Heart right ventricle (tissue), 16 donors: ENCODE data around the gene HS6ST3. TPM values are rescaled to one million over a fixed set of nuclear protein-coding genes. Genes with fewer than 3 reads are reported as not detected.

Source experiments
- ATAC-seq, 8 donors: fragments of 200-7000 bp; cut with Tn5 transposase; one replicate each; pipeline ENCODE4 v1.9.1; 2020; ENCODE audit warnings: mild to moderate bottlenecking in 8 of 8, moderate library complexity in 8 of 8, moderate number of reproducible peaks in 1 of 8
- DNase-seq, 2 donors: peaks; one replicate each; pipeline ENCODE4 v3.0.0-alpha.2; 2020
- H3K27ac ChIP-seq, 10 donors: fragments of 200-600 bp; sonication (generic) in 2 of 10; one replicate each; pipeline versions ENCODE4 v1.5.0 to v1.8.0; 2020 to 2022; ENCODE audit warnings: mild to moderate bottlenecking in 3 of 10
- H3K27me3 ChIP-seq, 7 donors: fragments of 200-600 bp; one replicate each; pipeline ENCODE4 v1.8.0; 2021 to 2022; ENCODE audit warnings: mild to moderate bottlenecking in 2 of 7
- H3K36me3 ChIP-seq, 9 donors: fragments of 200-600 bp; sonication (generic) in 1 of 9; one replicate each; pipeline versions ENCODE4 v1.5.0 to v1.8.0; 2020 to 2022; ENCODE audit warnings: mild to moderate bottlenecking in 2 of 9
- H3K4me1 ChIP-seq, 9 donors: fragments of 200-600 bp; sonication (generic) in 1 of 9; one replicate each; pipeline versions ENCODE4 v1.5.0 to v1.8.0; 2020 to 2022; ENCODE audit warnings: mild to moderate bottlenecking in 4 of 9
- H3K4me3 ChIP-seq, 10 donors: fragments of 200-600 bp; sonication (generic) in 2 of 10; one replicate each; pipeline versions ENCODE4 v1.5.0 to v1.8.0; 2020 to 2022; ENCODE audit warnings: mild to moderate bottlenecking in 7 of 10, moderate library complexity in 2 of 10
- H3K9me3 ChIP-seq, 11 donors: fragments of 200-600 bp in 10 of 11; sonication (generic) in 2 of 11; one replicate each; pipeline versions ENCODE4 v1.5.0 to v1.8.0; 2013 to 2022; ENCODE audit warnings: mild to moderate bottlenecking in 2 of 11, control low read depth in 1 of 11, moderate library complexity in 1 of 11
- CTCF ChIP-seq, 9 donors: fragments of 200-600 bp; sonication (generic) in 2 of 9; IDR thresholded peaks; one replicate each; pipeline versions ENCODE4 v1.5.0 to v1.8.0; 2021 to 2022; ENCODE audit warnings: antibody characterized with exemption in 9 of 9, mild to moderate bottlenecking in 5 of 9, moderate library complexity in 1 of 9
- WGBS, 2 donors: extraction: QIAGEN DNeasy Blood & Tissue Kit; methylation state at CpG; one replicate each; pipeline ENCODE4 v1.1.7; 2013; ENCODE audit warnings: inconsistent platforms in 1 of 2; 5-methylcytosine and 5-hydroxymethylcytosine counted together
- intact Hi-C, 10 donors: fragments of 100-400 bp; cut with DNase I; formaldehyde crosslinking; loops; one replicate each; pipeline versions ENCODE4 v1.11.1 to v1.14.2; 2022
- polyA plus RNA-seq, 2 donors: library from polyadenylated mRNA; stranded (reverse); fragments of 200-250 nt; gene quantifications; one replicate each; pipeline ENCODE4 v1.2.3, GENCODE V29; 2013
- total RNA-seq, 10 donors: library from RNA; stranded (reverse); fragmentation: NEBNext Ultra II Directional in 3 of 10; extraction: Animal tissue kit (Norgen Biotek cat#: 25700) in 3 of 10; gene quantifications; one replicate each; pipeline versions ENCODE4 v1.2.1 to v1.2.4, GENCODE V29; 2021 to 2023
- donor health status: Arrhythmogenic right ventricular cardiomyopathy.
- donor health status: ischemic (EF 13 %, LVEDD 7.1; RV severe dilation, severe dysfunction).
- donor health status: healthy with polysubstance abuse.
- donor health status: DM: no; HTN: yes; CAD: no.
- donor health status: DM: no; HTN: no; CAD: no.
- donor health status: ischemic (EF 25% LVEDD 6.9; RV normal size, moderate dysfunction).
- donor health status: ischemic (EF 25% LVEDD 5.7; RV mildly dilated, moderate dysfunction).
- donor health status: healthy.
- donor health status: DM: yes; HTN: yes; CAD: no.
- donor health status: Ischemic cardiomyopathy.
- donor health status: ischemic (EF 35%, LVEDD 5.7; RV mildly dilated, moderate dysfunction).
- donor health status: nonischemic (EF 11% LVEDD 7.7; RV severe dilation, severe dysfunction).
- donor health status: DM: yes; HTN: yes; CAD: no.
- donor health status: PGD.
- donor health status: ischemic (EF 29% LVEDD 5.4; RV normal size, mild dysfunction).
- donor health status: nonischemic (EF 23%, LVEDD 6.1; RV moderate dilation, normal function).

Gene HS6ST3
- total and polyA plus RNA-seq, 12 donors: 0.01 to 7.6 (median 1.2) TPM

GRCh38 chr13:96431044-96431581 lies 341.2 kb downstream of the HS6ST3 start:
- Histone ChIP-seq H3K4me3 (no peak overlapping the region), H3K27me3 (no peaks in the 10 kb centered on the region), H3K9me3 (no peaks in the 10 kb centered on the region), H3K36me3 (no peaks in the 10 kb centered on the region), H3K4me1 (no peaks in the 10 kb centered on the region), H3K27ac (no peak overlapping the region)
- WGBS, 2 donors: 70 to 87% methylated on average over 5 of the region's 5 CpGs
- ATAC-seq: no peak
- intact Hi-C loops: no loop called here
- DNase-seq: no peak
- TF ChIP-seq CTCF (IDR thresholded peaks at IDR 0.05): no peak

GRCh38 chr13:96444676-96445075 lies 354.8 kb downstream of the HS6ST3 start:
- H3K4me3 ChIP-seq: no peak overlapping the region
- H3K9me3 ChIP-seq: peaks cover 0 to 5% (median 0%) of the 10 kb centered on the region in 11 donors
- no peaks in the 10 kb centered on the region for H3K27me3 ChIP-seq
- H3K4me1 ChIP-seq: no peaks in the 10 kb centered on the region
- intact Hi-C loops: no loop called here
- DNase-seq (no peak), ATAC-seq (no peak)
- no peaks in the 10 kb centered on the region for H3K36me3 ChIP-seq
- TF ChIP-seq CTCF (IDR thresholded peaks at IDR 0.05): no peak
- WGBS, 2 donors: 54 to 59% methylated on average over 3 of the region's 3 CpGs
- H3K27ac ChIP-seq: no peak overlapping the region

GRCh38 chr13:96449920-96450319 lies 360.0 kb downstream of the HS6ST3 start:
- WGBS, 2 donors: 79 to 84% methylated on average over 1 of the region's 1 CpG
- no peak overlapping the region for H3K27ac ChIP-seq
- no peaks in the 10 kb centered on the region for H3K4me1 ChIP-seq
- no peaks in the 10 kb centered on the region for H3K9me3 ChIP-seq
- DNase-seq: no peak
- intact Hi-C loops: no loop called here
- no peak for ATAC-seq
- H3K27me3 ChIP-seq: no peaks in the 10 kb centered on the region
- no peak overlapping the region for H3K4me3 ChIP-seq
- H3K36me3 ChIP-seq: no peaks in the 10 kb centered on the region
- no peak for TF ChIP-seq CTCF (IDR thresholded peaks at IDR 0.05)

- H3K27me3 ChIP-seq: no peaks in the 10 kb centered on the region
- intact Hi-C loops: no loop called here
- DNase-seq (no peak), ATAC-seq (peak in 1 of 8 donors; percentile 51)
- 81 to 89% methylated on average over 4 of the region's 4 CpGs for WGBS, 2 donors
- no peaks in the 10 kb centered on the region for H3K36me3 ChIP-seq
- no peak for TF ChIP-seq CTCF (IDR thresholded peaks at IDR 0.05)
- no peak overlapping the region for H3K27ac ChIP-seq
- no peak overlapping the region for H3K4me3 ChIP-seq
- no peaks in the 10 kb centered on the region for H3K9me3 ChIP-seq
- no peaks in the 10 kb centered on the region for H3K4me1 ChIP-seq
Measured at GRCh38 chr13:96450326-96451020, 360.6 kb downstream of the HS6ST3 start.
